GM11168 (cell line): ENCODE measurements around the gene CYB561D2.

Experiments used
- in situ Hi-C: fragments of 300-500 bp; cut with MboI; formaldehyde crosslinking; loops from one replicate; pipeline ENCODE4 v1.12.0; 2022; ENCODE audit warnings: low sequenced_read_pairs; ENCODE audit not compliant: unreplicated experiment

Gene CYB561D2

GRCh38 chr3:50383750-50384149 is 33.1 kb downstream of the CYB561D2 start:
- in situ Hi-C loops, result no loop called here

- in situ Hi-C loops, result no loop called here
Observed at GRCh38 chr3:50385754-50386153, 35.1 kb downstream of the CYB561D2 start.

- in situ Hi-C loops, result no loop called here
Observed at GRCh38 chr3:50388016-50388719, 37.5 kb downstream of the CYB561D2 start.

- in situ Hi-C loops, result no loop called here
Observed at GRCh38 chr3:50388720-50389413, 38.2 kb downstream of the CYB561D2 start.

GRCh38 chr3:50389414-50389767 is 38.7 kb downstream of the CYB561D2 start:
- in situ Hi-C loops, result no loop called here

GRCh38 chr3:50390508-50391224 is 40.0 kb downstream of the CYB561D2 start:
- in situ Hi-C loops, result no loop called here

- in situ Hi-C loops, result no loop called here
Observed at GRCh38 chr3:50392101-50392715, 41.5 kb downstream of the CYB561D2 start.

- in situ Hi-C loops, result no loop called here
Observed at GRCh38 chr3:50393061-50393460, 42.4 kb downstream of the CYB561D2 start.

GRCh38 chr3:50395070-50395860 is 44.6 kb downstream of the CYB561D2 start:
- in situ Hi-C loops, result no loop called here

GRCh38 chr3:50396502-50396901 is 45.8 kb downstream of the CYB561D2 start:
- in situ Hi-C loops, result no loop called here

- in situ Hi-C loops, result no loop called here
Observed at GRCh38 chr3:50401978-50402595, 51.4 kb downstream of the CYB561D2 start.
